Esophagus muscularis mucosa (tissue), 3 donors: ENCODE results near the gene AFF2.

ENCODE experiments used
- CTCF ChIP-seq, 3 experiments: fragments of 200-600 bp in 2 of 3; fragments of 450-650 bp in 1 of 3; sonication (generic) in 2 of 3; IDR thresholded peaks; one replicate each; pipeline ENCODE4 v1.5.1; 2017 to 2019; ENCODE audit warnings: antibody characterized with exemption in 3 of 3, mild to moderate bottlenecking in 2 of 3, moderate library complexity in 1 of 3
- POLR2A ChIP-seq: fragments of 450-650 bp; IDR thresholded peaks from one replicate; pipeline ENCODE4 v1.6.1; 2017; ENCODE audit warnings: antibody characterized with exemption, moderate library complexity, mild to moderate bottlenecking, low read depth
- POLR2AphosphoS5 ChIP-seq, 2 donors: sonication (generic); formaldehyde crosslinking; IDR thresholded peaks; one replicate each; pipeline ENCODE4 v1.6.1; 2017; ENCODE audit warnings: antibody characterized with exemption in 2 of 2

- no peak for TF ChIP-seq CTCF (IDR thresholded peaks at IDR 0.05)
- no peak for TF ChIP-seq POLR2A
- TF ChIP-seq POLR2AphosphoS5 (IDR thresholded peaks at IDR 0.05) = no peak
Measured at GRCh38 chrX:148562846-148563245, 62.4 kb downstream of the AFF2 start.
